ENCODE data around the gene NUDT6. TPM values are rescaled to one million over a fixed set of nuclear protein-coding genes. Genes with fewer than 3 reads are reported as not detected.

Gene NUDT6
- polyA plus RNA-seq, 1 donor from 2014 or later = 12.4 TPM

Other genes starting within 250 kb of the NUDT6 start
- 3.7 TPM in 2 replicates for gene BBS12, start 189.9 kb downstream of the NUDT6 start, polyA plus RNA-seq
- 5.2 and 5.8 TPM in 2 replicates for gene FGF2, start 95.8 kb downstream of the NUDT6 start, polyA plus RNA-seq

Measured in neural cell (in vitro differentiated cells).